Activated CD4-positive, CD25-positive, alpha-beta regulatory T cell (primary cell): ENCODE results near the gene ELP1.
"Not testable (repeated sequence)": the region's sequence is repeated elsewhere in the genome, so short reads cannot be mapped to it uniquely, and the experiment has no call there.

Source experiments
- DNase-seq, 4 experiments: peaks; one replicate each; lab custom pipeline; 2025; lab: John Stamatoyannopoulos, UW

The ELP1 gene

DNA sequence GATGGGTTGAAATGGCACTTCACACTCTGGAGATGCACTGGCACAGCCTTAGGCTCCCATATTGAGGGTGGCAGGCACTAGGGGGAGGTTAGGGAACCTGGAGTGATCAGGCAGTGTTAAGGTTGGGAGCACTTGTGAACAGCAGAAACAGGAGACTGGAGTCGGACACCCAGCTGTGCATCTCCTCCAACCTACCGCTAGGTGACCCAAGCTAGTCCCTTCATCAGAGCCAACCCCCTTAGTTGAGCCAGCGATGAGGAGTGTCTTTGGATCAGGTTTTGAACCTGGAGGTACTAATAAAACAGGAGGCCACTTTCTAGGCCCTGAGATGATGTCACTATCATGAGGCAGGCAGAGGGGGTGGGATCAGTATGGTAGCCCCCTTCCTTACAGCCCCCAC is 79.8 kb downstream of the ELP1 start:
- DNase-seq, result no peak

DNA sequence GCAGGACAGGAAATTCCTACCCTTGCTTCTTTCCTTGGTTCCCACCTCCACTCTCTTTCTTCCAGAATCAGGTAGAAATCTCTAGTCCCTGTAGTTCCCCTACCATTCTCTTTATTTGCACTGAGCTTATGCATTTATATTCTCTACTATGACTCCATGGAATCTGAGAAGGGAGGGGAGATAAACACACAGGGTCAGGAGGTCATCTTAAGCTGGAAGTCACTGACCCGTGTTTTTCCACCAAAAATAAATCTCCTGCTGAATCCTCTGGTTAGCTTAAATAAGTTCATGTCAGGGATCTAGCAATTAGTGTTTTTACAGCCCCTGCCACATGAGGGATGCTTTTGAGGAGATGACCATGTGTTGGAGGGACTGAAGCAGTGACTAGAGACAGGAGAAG is 81.8 kb downstream of the ELP1 start:
- no peak for DNase-seq

DNA sequence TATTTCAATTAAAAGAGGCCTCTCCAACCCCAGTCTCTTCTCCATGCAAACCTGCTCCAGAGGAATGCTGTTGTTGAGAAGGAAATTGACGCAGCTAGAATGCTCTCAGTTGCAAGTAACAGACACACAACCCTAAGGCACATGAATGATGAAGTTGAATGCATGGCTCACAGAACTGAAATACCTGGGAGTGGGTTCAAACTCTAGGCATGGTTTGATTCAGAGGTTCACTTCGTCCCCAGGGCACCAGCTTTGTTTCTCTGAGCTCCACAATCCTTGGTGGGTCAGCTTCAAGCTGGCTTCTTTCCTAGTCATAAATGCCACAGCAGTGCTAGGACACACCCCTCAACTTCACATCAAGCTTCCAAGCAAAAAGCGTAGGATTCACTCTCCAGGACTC is 82.8 kb downstream of the ELP1 start:
- DNase-seq, result no peak

DNA sequence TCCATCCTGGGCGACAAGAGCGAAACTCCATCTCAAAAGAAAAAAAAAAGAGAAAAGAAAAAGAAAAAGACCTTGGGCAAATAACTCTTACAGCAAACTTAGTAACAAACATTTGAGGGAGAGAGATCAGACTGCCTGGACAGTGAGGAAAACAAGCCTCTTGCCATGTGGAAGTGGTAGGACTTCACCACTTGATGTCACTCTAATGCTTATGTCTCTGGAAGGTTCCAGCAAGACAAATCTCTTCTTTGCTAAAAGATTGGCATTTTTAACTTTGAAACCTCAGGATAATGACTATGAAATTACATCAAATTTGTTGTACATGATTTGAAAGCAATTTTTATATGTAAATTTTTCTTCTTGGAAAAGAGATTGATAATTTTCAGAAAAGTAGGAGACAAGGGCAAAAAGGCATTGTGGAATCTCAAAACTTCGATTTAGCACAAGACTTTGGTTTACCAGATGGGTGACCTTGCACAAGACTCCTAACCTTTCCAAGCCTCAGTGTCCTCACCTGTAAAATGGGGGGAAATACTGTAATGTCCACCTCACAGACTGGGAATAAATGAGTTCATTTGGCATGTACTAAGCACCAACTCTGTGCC is 83.5 kb downstream of the ELP1 start:
- DNase-seq, result no peak

DNA sequence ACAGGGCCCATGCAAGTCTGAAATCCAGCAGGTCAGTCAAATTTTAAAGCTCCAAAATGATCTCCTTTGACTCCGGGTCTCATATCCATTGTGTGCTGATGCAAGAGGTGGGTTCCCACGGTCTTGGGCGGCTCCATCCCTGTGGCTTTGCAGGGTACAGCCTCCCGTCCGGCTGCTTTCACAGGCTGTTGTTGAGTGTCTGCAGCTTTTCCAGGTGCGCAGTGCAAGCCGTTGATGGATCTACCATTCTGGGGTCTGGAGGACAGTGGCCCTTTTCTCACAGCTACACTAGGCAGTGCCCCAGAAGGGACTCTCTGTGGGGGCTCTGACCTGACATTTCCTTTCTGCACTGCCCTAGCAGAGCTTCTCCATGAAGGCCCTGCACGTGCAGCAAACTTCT is 85.6 kb downstream of the ELP1 start:
- DNase-seq, result not testable (repeated sequence)

DNA sequence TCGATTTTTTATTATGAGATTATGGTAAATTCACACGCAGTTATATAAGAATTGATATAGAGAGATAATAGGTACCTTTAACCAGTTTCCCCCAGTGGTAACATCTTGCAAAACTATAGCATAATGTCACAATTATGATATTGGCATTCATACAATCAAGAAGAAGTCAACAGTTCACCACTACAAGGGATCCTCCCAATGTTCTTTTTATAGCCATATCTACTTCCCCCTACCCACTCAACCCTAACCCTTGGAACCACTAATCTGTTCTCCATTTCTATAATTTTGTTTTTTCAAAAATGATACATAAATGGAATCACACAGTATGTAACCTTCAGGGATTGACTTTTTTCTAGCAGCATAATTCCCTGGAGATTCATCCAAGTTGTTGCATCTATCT is 88.0 kb downstream of the ELP1 start:
- no peak for DNase-seq

DNA sequence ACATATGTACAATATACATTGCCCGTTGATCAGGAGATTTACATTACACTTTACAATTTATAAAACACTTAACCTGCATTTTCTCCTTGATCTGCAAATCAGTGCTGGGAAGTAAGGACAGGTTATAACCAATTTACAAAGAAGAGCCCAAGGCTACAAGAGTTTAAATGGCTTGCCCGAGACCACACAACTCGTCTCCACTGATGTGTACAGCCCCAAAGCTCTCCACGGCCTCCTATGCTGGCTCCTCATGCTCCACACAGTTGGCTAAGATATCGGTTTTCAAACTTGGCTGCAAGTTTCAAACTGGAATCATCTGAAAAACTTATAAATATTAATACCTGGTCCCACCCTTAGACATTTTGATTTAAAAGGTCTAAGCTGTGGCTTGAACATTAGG is 88.4 kb downstream of the ELP1 start:
- no peak for DNase-seq

DNA sequence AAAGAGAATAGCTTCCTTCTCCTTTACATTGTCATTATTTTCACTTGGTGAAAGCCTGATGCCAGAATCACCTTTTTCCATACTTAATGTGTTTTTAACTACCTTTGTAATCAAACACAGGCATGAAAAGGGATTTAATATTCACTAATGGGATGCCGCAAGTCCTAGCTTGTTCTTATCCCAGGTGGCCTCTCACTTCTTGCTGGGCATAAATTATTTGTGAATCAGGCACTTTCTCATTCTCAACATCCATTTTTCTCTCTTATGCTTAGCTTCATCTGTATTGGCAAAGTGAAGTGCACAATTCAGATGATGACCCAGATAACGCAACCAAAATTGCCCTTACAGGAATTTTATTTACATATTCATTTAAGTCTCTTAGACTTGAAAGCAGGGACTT is 89.1 kb downstream of the ELP1 start:
- no peak for DNase-seq

DNA sequence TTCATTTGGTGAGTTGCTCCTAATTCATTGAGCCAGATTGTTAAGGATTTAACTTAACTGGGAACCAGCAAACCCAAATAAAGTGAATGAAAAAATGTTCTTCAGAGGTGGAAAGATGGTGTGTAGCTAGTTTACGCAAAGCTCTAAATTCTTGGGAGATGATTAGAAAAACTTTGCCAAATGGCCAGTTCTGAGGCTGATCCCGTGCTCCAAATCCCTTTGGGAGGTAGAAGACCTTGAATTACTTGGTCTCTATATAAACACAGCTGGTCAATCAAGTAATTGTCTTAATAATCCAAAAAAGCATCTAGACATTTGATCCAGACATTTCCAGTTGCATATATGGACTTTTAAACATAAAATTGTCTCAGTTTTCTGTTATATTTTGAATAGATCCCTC is 89.5 kb downstream of the ELP1 start:
- no peak for DNase-seq

DNA sequence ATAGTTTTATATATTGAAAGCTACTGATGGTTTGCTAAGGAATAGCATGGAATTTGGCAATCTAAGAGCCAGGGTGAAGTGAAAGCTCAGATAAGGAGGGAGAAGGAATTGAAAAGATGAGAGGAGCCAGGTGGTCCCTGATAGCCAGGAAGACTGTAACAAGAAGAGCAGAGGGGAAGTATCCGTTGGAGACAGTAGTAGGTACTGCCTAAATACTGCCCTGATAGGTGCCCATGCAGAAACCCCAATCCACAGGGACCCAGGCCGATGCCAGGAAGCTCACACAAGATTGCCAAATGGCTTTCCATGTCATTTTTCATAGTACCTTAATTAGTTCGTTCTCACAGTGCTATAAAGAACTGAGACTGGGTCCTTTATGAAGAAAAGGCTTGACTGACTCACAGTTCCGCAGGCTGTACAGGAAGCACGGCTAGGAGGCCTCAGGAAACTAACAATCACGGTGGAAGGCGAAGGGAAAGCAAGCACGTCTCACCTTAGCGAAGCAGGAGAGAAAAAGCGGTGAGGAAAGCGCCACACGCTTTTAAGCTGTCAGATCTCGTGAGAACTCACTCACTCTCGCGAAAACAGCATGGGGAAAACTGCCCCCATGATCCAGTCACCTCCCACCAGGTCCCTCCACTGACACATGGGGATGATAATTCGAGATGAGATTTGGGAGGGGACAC is 91.2 kb downstream of the ELP1 start:
- DNase-seq, result no peak

DNA sequence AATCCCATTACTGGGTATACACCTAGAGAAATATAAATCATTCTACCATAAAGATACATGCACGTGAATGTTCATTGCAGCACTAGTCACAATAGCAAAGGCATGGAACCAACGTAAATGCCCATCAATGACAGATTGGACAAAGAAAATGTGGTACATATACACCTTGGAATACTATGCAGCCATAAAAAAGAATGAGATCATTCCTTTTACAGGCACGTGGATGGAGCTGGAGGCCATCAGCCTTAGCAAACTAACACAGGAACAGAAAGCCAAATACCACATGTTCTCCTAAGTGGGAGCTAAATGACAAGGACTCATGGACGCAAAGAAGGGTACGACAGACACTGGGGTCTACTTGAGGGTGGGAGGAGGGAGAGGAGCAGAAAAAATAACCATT is 94.4 kb downstream of the ELP1 start:
- DNase-seq, result not testable (repeated sequence)

DNA sequence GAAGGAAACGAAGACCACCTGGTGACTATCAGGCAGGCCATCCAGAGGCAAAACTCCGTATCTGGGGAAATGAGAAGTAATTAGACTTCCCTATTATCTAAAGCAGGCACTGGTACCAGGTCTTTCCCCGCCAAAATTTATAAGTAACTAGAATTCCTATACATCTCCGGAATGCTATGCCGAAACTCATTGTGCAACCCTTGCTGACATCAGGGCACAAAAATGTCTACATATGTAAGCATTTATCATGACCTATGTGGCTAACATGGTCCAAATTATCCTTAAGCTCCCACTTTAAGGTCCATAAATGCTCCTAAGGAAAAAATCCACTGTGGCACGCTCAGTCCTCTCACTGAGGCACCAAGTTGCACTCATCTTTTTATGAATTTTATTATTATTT is 95.9 kb downstream of the ELP1 start:
- no peak for DNase-seq

DNA sequence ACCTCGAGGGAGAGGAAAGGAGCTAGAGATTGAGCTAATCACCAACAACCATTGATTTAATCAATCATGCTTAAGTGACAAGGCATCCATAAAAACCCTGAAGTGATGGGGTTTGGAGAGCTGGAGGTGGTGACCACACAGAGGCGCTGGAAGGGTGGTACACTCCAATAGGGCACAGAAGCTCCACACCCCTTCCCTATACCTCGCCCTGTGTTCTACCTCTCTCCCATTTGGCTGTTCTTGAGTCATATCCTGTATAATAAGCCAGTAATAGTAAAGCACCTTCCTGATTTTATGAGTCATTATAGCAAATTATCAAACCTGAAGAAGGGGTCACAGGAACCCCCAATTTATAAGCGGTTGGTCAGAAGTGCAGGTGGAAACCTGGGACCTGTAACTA is 96.4 kb downstream of the ELP1 start:
- DNase-seq, result no peak

DNA sequence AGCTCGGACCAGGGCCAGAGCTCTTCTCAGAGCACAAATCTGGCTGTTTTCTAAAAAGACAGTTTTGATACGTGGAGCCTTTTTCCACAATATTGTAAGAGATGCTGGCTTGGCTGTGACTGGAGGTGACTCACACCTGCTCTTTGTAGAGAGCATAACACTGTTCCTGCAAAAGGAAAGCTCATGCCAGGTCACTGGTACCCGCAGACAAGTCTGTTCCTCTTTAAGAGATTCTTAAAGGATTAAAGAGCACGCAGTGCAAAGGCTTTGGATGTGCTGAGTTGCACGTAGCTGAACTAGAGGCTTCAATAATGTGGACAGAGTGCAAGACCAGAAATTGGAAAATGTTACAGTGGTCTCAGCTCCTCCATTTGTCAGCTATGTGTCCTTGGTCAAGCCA is 97.1 kb downstream of the ELP1 start:
- no peak for DNase-seq

DNA sequence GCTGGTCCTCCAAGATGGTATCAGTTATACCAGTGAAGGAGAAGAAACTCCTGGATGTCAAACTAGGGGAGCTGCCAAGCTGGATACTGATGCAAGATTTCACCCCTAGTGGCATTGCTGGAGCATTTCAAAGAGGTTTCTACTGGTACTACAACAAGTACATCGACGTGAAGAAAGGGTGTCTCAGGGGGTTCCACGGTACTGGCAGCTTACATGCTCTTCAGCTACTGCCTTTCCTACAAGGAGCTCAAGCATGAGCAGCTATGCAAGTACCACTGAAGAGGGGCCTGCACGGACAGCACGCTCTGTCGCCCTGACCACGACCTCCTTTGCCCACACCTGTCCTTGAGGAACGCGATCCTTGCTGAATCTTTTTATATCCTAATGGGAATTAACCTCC is 97.6 kb downstream of the ELP1 start:
- no peak for DNase-seq

DNA sequence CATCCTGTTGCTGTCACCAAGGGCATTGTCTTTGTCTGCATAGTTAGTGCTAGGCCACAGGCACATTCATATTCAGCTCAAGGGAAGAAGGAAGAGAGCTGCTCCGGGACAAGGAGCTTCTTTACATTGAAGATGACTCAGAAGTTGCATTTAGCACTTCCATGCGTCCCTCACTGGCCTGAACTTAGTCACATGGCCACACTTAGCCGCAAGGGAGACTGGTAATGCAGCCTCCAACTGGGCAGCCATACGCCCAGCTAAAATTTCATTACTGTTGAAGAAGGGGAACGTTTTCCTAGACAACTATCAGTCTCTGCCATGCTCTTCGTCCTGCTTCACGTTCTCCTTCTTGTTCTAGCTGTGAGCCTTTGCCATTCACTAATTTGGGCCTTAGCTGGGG is 98.1 kb downstream of the ELP1 start:
- DNase-seq, result no peak

DNA sequence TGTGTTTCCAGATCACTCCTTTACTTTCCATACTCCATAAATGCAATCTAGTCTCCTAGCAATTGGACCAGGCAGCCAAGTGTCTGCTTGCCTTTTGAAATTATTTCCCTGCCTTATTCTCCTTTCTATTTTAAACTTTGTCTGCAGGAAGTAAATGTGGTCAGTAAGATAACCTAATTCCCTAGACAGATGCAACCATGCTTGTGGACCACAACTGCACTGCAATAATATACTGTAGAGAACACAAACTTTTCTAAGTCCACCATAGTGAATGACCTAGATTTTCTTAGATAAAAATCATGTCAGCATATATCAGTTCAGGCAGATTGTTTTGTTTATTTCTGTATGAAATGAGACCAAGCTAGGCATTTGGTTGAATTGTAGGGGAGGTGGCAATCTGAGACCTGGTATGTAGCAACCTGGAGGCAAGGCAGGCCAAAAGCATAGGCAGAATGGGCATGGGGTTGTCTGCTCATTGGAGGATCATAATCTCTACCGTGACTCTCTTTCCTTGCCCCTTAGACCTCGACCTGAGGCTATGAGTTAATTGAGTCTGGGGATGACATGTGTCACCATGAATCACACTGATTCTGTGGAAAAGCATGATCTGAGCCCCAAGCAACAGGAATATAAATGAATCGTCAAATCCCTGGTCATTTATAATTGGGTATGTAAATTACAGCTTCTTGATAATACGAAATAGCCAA is 98.8 kb downstream of the ELP1 start:
- DNase-seq, result no peak

DNA sequence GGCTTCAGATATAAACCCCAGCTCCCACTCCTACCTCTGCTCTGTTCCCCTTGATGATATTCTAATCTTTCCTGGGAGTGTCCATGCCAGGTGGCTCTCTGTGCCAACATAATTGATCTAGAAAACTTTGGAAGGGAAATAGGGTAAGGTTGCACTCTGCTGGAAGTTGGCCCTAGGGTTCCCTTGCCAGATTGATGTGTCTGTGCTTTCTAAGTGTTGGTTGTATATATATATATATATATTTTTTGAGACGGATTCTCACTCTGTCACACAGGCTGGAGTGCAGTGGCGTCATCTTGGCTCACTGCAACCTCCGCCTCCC is 101.8 kb downstream of the ELP1 start:
- no peak for DNase-seq

DNA sequence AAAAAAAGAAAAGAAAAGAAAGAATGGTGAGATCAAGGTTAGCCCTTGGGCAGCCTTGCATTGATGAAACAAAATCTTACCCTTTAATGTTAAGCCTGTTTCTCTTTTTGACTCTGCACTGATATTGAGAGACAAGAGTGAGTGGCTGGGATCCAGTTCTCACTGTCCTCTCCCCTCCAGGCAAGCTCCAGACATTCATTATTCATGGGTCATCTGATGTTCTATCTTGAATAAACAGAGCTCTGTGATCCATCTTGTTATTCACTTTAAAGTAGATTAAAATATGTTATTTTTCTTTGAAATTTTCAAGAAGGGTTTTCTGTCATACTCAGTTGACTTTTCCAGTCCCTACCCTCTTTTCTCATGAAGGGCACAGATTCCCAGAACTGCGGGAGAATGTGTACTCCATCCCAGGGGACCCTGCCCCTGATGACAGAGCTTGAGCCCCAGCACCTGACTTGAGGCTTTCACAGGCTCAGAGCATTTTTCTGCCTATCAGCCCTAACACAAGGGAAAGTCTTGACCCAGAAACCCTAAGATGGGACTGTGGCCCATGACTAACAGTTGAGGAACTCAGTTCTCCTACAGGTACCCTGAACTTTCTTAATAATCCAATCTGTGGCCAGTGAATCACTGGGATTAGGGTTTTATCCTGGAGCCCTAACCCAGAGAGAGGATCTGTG is 102.3 kb downstream of the ELP1 start:
- DNase-seq, result no peak

DNA sequence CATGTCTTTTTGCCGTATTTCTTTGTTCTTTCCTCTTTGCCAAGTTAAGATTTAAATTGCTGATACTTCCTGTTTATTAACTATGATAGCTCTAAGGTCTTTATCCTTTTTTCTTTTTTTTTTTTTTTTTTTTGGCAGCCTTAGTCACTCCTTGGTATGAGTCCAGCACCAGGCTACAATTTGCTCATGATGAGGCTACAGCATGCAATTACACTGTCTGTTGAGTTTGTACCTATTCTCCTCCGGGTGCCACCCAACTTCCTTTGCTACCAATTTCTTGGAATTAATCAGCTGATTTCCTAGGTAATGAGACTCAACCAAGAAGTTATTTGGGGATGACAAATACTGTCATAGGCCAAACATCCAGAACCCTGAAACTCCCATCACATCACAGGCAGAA is 103.7 kb downstream of the ELP1 start:
- no peak for DNase-seq

DNA sequence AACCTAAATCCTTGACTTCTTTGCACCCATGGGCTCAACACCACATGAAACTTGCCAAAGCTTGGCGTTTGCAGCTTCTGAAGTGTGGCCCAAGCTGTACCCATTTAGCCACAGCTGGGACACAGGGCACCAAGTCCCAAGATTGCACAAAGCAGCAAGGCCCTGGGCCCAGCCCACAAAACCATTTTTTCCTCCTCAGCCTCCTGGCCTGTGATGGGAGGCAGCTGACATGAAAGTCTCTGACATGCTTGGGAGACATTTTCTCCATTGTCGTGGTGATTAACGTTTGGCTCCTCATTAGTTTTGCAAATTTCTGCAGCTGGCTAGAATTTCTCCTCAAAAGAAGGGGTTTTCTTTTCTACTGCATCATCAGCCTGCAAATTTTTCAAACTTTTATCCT is 110.1 kb downstream of the ELP1 start:
- DNase-seq, result no peak
